ENCODE results near the gene CNTN6.
A peak's percentile ranks its signal among the peaks of the same experiment; 100 is the strongest.

GRCh38 chr3:1082108-1082507 is 10.7 kb upstream of the CNTN6 start:
- peak; percentile 67 to 80 for TF ChIP-seq CTCF (conservative IDR thresholded peaks at IDR 0.05 in 1 of 2, IDR thresholded peaks at IDR 0.05 in 1 of 2; ENCODE audit: extremely low read depth in 1 of 2, insufficient read depth in 1 of 2, low read depth in 1 of 2, low read length in 2 of 2)
- TF ChIP-seq EZH2 (IDR thresholded peaks at IDR 0.05; ENCODE audit: borderline replicate concordance, low read length) = no peak
